SK-N-SH treated with all-trans-retinoic acid at 6 μM for 48 hours (cell line): Measurements from ENCODE around the gene NUP98.

Experiments used
- ARNTL ChIP-seq: fragments of 450-650 bp; formaldehyde crosslinking; IDR thresholded peaks from 2 replicates; pipeline ENCODE4 v1.5.0; 2020; ENCODE audit warnings: low read depth, mild to moderate bottlenecking, moderate library complexity, borderline replicate concordance
- CREB5 ChIP-seq: fragments of 250-450 bp; sonication (Bioruptor Pico); IDR thresholded peaks from 2 replicates; pipeline ENCODE4 v1.5.1; 2020; ENCODE audit warnings: low read depth, mild to moderate bottlenecking, moderate library complexity
- ESRRG ChIP-seq: fragments of 250-450 bp; sonication (Bioruptor Pico); IDR thresholded peaks from 2 replicates; pipeline ENCODE4 v1.6.1; 2021; ENCODE audit warnings: mild to moderate bottlenecking
- GLIS3 ChIP-seq: fragments of 250-450 bp; sonication (Bioruptor Pico); IDR thresholded peaks from 2 replicates; pipeline ENCODE4 v1.5.0; 2020; ENCODE audit warnings: mild to moderate bottlenecking, moderate library complexity
- PATZ1 ChIP-seq: fragments of 250-450 bp; sonication (Bioruptor Pico); IDR thresholded peaks from 2 replicates; pipeline ENCODE4 v1.8.0; 2020; ENCODE audit warnings: mild to moderate bottlenecking, moderate library complexity, borderline replicate concordance
- PPARA ChIP-seq: fragments of 250-450 bp; sonication (Bioruptor Pico); IDR thresholded peaks from 2 replicates; pipeline ENCODE4 v1.5.0; 2020; ENCODE audit warnings: mild to moderate bottlenecking, borderline replicate concordance
- RARB ChIP-seq: fragments of 250-450 bp; sonication (Bioruptor Pico); IDR thresholded peaks from 2 replicates; pipeline ENCODE4 v1.8.0; 2021; ENCODE audit warnings: mild to moderate bottlenecking, moderate library complexity
- ZFP30 ChIP-seq: fragments of 450-650 bp; formaldehyde crosslinking; IDR thresholded peaks from 2 replicates; pipeline ENCODE4 v1.5.0; 2022; ENCODE audit warnings: mild to moderate bottlenecking, moderate library complexity

GRCh38 chr11:3808861-3809623 lies 11.7 kb upstream of the NUP98 start:
- TF ChIP-seq RARB (CRISPR knock-in tag) (no peak), GLIS3 (no peak), ZFP30 (no peak), PPARA (CRISPR knock-in tag) (no peak), PATZ1 (CRISPR knock-in tag) (no peak), ESRRG (CRISPR knock-in tag) (no peak), ARNTL (CRISPR knock-in tag) (no peak), CREB5 (no peak)
